Activated T-helper 1 cell treated with Interleukin-2 at 50 U/mL for 16 hours (primary cell): ENCODE data around the gene ALPK3.
"Not testable (repeated sequence)": the region's sequence is repeated elsewhere in the genome, so short reads cannot be mapped to it uniquely, and the experiment has no call there.

ENCODE experiments used
- DNase-seq: peaks from one replicate; pipeline ENCODE4 v3.0.0-alpha.2; 2020; ENCODE audit warnings: low read depth

Gene ALPK3

GRCh38 chr15:84874981-84875699 is 58.0 kb downstream of the ALPK3 start:
- DNase-seq = no peak

GRCh38 chr15:84876269-84876668 is 59.1 kb downstream of the ALPK3 start:
- no peak for DNase-seq

GRCh38 chr15:84877701-84878100 is 60.5 kb downstream of the ALPK3 start:
- DNase-seq = not testable (repeated sequence)

GRCh38 chr15:84878504-84878903 is 61.3 kb downstream of the ALPK3 start:
- peak; percentile 29 for DNase-seq

- DNase-seq = no peak
These were observed 62.1 kb downstream of the ALPK3 start for GRCh38 chr15:84879088-84879780.

GRCh38 chr15:84880007-84880406 is 62.9 kb downstream of the ALPK3 start:
- no peak for DNase-seq

GRCh38 chr15:84880822-84881519 is 63.8 kb downstream of the ALPK3 start:
- no peak for DNase-seq

- no peak for DNase-seq
These were observed 64.3 kb downstream of the ALPK3 start for GRCh38 chr15:84881520-84881830.

GRCh38 chr15:84883466-84883865 is 66.3 kb downstream of the ALPK3 start:
- DNase-seq = no peak

- no peak for DNase-seq
These were observed 67.0 kb downstream of the ALPK3 start, which contains the start of gene SLC28A1 for GRCh38 chr15:84883916-84884781. Gene SLC28A1, plus strand, starts transcription at chr15:84884662. Its CDS starts 3,099 bp downstream, at chr15:84887761.

GRCh38 chr15:84885801-84886200 is 68.6 kb downstream of the ALPK3 start:
- DNase-seq = no peak

- no peak for DNase-seq
These were observed 69.2 kb downstream of the ALPK3 start for GRCh38 chr15:84886211-84886983.

GRCh38 chr15:84886984-84887299 is 69.8 kb downstream of the ALPK3 start:
- no peak for DNase-seq

- DNase-seq = no peak
These were observed 70.8 kb downstream of the ALPK3 start for GRCh38 chr15:84887938-84888337.

- no peak for DNase-seq
These were observed 71.5 kb downstream of the ALPK3 start for GRCh38 chr15:84888639-84889038.

- DNase-seq = no peak
These were observed 72.3 kb downstream of the ALPK3 start for GRCh38 chr15:84889313-84889990.

GRCh38 chr15:84889991-84890669 is 73.0 kb downstream of the ALPK3 start:
- DNase-seq = no peak

- no peak for DNase-seq
These were observed 73.6 kb downstream of the ALPK3 start for GRCh38 chr15:84890670-84891162.

- DNase-seq = no peak
These were observed 74.2 kb downstream of the ALPK3 start for GRCh38 chr15:84891339-84891738.

- DNase-seq = no peak
These were observed 75.7 kb downstream of the ALPK3 start for GRCh38 chr15:84892786-84893307.
